ENCODE data around the gene INVS.
"Not testable (repeated sequence)": the region's sequence is repeated elsewhere in the genome, so short reads cannot be mapped to it uniquely, and the experiment has no call there.

The INVS gene, protein sequence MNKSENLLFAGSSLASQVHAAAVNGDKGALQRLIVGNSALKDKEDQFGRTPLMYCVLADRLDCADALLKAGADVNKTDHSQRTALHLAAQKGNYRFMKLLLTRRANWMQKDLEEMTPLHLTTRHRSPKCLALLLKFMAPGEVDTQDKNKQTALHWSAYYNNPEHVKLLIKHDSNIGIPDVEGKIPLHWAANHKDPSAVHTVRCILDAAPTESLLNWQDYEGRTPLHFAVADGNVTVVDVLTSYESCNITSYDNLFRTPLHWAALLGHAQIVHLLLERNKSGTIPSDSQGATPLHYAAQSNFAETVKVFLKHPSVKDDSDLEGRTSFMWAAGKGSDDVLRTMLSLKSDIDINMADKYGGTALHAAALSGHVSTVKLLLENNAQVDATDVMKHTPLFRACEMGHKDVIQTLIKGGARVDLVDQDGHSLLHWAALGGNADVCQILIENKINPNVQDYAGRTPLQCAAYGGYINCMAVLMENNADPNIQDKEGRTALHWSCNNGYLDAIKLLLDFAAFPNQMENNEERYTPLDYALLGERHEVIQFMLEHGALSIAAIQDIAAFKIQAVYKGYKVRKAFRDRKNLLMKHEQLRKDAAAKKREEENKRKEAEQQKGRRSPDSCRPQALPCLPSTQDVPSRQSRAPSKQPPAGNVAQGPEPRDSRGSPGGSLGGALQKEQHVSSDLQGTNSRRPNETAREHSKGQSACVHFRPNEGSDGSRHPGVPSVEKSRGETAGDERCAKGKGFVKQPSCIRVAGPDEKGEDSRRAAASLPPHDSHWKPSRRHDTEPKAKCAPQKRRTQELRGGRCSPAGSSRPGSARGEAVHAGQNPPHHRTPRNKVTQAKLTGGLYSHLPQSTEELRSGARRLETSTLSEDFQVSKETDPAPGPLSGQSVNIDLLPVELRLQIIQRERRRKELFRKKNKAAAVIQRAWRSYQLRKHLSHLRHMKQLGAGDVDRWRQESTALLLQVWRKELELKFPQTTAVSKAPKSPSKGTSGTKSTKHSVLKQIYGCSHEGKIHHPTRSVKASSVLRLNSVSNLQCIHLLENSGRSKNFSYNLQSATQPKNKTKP

DNA sequence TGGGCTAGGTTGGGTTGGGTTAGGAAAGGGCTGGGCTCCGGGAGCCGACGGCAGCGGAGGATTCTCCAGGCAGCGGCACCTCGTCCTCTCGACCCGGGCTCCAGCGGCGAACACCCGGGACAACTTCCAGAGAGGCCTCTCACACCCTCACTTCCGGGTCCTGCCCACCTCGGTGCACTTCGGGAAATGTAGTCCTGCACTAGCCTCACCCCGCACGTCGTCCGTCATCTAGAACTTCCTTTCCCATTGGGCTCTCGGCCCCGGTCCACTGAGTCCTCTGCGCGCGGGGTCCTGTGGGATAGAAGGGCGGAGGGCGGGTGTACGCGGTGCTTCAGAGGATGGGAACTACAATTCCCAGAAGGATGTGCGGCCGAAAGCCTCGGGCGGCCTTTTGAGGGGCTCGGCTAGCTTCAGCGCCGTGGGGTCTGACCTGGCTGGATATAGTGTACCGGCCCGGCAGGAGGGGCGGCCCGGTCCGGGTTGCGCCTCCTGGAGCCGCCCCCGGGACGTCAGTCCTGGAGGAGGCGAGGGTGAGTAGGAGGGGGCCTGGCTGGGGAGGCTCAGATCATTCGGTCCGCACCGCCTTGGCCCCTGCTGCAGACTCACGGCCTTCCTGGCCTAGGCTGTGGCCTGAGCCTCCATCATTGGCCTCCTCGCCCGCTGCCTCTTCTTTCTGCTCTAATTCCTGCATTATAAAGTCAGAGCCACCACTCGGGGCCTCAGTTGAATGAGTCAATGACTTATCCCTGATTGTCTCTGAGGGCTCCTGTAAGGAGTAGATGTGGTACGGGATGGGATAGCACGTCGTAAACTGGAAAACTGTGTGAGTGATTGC lies at the start of gene INVS, which contains the start of gene ERP44:
Gene INVS (plus strand): TSS at position 357 of the 835 bp plus-strand sequence. CDS start 5,279 bp downstream, outside the sequence.
Gene ERP44 (minus strand): TSS at position 114 of the 835 bp plus-strand sequence. CDS start 160 bp downstream, outside the sequence.
- DNase-seq: peak; percentile 89 to 95

DNA sequence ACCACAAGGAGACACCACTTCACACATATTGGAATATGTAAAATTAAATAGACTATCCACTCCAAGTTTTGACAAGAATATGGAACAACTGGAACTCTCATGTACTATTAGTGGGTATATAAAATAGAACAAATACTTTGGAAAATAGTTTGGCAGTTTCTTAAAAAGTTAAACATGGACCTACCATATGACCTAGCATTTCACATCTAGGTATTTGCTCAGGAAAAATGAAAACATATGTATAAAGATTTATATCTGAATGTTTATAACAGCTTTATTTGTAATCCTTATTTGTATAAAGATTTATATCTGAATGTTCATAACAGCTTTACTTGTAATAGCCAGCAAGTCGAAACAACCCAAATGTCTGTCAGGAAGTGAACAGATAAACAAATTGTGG lies 49.5 kb upstream of the INVS start:
- no peak for DNase-seq

DNA sequence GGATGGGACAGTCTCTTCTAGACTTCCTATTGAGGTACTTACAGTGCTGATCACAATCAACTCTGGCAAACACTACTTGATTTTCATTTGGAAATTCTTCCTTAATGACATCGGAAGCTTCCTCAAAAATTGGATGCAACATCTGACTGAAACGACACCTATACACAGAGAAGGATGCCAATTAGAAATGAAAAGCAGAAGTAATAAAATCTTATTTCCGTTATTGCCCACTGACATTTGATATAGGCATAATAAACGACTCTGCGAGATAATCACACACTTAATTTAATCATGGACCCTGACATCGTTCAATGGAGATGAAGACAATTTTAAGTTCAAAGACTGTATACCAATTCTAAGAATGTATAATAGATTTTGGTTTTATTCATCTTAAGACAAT lies 46.7 kb upstream of the INVS start:
- no peak for DNase-seq

DNA sequence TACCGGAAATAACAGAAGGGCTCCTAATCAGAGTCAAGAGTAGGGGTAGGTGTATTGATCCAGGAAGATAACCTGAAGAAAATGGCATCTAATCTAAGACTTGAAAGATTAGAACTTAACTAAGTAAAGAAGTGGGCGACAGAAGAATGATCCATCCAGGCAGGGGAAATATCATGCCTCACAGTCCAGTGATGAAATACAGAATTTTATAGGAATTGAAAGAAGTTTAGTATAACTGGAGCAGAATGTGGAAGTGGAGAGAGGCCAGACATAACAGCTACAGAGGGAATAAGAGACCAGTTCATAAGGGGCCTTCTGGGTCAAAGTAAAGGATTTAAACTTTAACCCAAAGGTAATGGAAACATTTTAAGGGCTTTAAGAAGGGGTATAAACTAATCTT lies 42.5 kb upstream of the INVS start:
- no peak for DNase-seq

DNA sequence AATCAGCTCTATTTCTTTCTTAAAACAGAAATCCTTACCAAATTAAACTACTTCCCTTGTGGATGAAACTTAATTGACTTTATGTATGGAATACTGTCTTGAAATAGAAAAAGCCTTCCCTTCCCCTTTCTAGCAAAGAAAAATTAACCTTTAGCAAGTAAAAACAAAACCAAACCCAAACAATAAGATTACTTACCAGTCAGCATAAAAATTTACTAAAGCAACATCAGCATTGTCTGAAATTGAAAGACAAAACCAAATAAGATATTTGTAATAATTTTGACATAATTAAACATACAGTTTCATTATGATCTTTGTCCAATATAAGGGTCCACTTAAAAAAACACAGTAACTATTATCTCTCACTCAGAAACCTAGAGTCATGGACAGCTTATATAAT lies 41.4 kb upstream of the INVS start:
- DNase-seq: no peak

DNA sequence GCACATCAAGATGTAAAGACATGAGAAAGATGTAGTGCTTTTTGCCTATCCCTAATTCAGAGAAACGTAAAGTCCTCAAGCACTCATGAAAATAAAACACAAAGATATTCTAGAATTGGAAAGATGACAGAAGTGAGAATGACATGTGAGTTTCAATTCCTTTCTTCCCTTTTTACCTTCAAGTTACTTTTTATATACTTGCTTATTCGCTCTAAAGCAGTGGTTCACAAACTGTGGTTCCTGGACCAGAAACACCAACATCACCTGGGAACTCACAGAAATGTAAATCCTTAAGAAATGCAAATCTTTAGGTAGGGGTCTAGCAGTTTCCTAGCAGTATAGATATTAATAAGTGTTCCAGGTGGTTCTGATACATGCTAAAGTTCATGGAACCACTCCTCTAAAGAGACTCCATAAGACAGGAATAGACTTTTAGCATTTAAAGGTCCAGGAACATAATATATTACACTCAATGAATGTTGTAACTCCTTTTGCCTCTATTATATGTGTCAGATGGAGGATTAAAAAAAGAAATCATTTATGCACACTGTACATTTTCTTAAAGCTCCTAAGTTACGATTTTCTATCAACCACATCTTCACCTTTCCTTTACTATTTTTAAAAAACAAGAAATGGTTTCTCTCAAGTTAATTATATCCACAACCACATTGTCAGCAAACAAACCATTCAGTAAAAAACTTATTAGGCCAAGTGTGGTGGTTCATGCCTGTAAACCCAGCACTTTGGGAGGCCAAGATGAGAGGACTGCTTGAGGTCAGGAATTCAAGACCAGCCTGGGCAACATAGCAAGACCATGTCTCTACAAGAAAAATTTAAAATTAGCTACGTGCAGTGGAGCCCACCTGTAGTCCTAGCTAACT lies 40.1 kb upstream of the INVS start:
- no peak for DNase-seq

DNA sequence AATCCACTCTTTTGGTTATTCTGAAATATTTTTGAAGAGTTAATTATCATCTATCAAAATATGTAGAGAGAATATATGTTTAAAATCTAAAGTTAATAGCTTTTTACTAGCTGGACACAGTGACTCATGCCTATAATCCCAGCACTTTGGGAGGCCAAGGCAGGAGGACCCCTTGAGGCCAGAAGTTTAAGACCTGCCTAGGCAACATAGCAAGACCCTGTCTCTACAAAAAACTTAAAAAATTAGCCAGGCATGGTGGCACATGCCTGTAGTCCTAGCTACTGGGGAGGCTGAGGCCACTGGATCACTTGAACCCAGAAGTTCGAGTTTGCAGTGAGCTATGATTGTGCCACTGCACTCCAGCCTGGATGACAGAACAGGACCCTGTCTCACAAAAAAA lies 36.4 kb upstream of the INVS start:
- not testable (repeated sequence) for DNase-seq

DNA sequence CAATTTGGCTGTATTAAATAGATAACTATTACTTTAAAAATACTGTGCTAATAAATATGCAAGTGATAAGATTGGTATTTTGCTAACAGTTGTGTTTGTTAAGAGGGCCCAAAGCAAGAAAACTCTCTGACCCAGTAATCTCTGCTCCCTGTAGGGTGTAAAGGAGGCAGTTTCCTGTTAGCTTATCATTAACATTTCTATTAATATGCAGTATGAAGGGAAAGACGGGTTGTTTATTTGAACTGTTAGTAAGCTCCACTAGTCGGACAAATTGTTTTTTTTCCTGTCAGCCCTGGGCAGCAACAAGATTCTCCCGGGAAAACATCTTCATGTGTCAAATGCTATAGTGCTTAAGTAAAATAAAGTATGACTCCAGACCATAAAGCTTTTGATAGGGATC lies 35.9 kb upstream of the INVS start:
- DNase-seq: no peak

DNA sequence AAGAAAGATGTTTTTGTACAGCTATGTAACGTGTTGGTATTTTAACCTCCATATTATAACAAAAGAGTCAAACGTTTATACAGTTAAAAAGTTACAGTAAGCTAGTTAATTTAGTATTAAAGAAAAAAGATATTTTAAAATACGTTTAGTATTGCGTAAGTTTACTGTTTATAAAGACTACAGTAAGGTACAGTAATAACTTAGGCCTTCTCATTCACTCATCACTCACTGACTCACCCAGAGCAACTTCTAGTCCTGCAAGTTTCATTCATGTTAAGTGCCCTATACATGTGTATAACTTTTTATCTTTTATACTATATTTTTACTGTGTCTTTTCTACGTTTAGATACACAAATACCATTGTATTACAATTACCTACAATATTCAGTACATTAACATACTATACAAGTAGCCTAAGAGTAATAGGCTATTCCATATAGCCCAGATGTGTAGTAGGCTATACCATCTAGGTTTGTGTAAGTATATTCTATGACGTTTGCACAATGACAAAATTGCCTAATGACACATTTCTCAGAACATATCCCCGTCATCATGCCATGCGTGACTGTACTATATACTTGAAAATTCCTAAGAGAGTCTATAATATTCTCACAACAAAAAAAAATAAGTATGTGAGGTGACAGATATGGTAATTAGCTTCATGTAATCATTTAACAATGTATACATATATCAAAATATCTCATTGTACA lies 34.0 kb upstream of the INVS start:
- DNase-seq: no peak

DNA sequence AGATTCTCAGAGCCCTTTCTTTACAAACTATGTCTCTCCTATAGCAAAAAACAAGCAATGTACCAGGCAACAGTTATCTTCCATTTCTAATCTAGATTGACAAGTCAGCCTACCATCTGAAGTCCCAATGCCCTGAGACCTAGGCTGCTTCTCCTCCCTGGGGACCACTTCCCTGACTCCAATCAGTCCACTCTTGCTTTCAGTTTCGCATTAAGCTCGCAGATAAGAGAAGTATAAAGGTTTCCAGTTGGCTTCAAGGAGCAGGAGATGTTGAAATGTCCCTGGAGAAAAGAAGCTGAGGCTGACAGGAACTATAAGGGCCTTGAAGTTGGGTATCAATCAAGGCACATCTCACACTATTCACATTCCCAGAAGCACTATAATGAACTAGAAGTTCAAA lies 32.5 kb upstream of the INVS start:
- no peak for DNase-seq

DNA sequence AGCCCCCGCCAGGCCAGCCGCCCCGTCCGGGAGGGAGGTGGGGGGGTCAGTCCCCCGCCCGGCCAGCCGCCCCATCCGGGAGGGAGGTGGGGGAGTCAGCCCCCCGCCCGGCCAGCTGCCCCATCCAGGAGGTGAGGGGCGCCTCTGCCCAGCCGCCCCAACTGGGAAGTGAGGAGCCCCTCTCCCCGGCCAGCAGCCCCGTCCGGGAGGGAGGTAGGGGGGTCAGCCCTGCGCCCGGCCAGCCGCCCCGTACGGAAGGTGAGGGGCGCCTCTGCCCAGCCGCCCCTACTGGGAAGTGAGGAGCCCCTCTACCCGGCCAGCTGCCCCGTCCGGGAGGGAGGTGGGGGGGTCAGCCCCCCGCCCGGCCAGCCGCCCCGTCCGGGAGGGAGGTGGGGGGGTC lies 31.1 kb upstream of the INVS start:
- not testable (repeated sequence) for DNase-seq

DNA sequence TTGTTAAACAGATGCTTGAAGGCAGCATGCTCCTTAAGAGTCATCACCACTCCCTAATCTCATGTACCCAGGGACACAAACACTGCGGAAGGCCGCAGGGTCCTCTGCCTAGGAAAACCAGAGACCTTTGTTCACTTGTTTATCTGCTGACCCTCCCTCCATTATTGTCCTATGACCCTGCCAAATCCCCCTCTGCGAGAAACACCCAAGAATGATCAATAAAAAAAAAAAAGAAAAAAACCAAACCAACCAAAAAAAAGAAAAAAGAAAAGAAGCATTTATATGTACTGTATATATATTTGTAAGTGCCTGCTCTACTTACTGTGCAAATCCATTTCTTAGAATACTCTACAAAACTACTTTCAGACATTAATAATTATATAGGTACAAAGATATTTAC lies 30.0 kb upstream of the INVS start:
- DNase-seq: not testable (repeated sequence)

DNA sequence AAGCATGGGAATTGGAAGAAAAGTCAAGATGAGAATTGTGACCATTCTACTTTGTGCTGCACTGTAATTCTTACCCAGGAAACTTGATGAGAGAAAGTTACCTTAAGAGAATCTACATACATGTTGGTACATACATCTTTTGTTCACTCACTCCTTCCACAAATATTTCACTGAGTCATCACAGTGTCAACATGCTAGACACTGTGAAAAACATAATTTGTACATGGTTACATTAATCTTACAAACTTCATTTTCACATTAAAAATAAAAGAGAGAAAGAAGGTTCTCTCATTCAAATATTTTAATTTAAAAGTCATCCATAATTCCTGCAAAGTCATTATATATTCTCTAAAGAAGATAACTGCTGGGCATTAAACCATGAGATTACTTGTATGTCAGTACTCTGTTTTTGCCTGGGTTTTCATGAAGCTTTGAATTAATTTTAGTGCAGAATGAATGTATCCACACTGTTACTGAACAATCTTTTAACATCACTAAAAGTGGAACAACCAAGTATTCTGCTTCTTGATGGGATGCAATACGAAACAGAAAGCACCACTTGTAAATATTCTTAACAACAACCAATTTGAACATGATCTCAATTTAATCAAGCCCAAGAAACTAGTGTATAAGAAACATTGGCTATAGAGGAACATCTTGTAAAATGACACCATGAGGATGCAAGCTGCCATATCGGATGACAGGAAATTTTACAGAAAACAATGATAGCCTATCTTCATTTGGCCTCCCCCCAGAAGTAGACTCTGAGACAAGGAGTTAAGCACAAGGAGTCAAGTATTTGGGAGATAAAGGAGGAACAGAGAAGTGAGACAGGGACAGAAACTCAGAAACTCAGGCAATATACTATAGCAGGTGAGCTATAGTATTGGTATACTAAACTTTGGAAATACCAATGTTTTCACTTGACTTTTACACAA lies 28.7 kb upstream of the INVS start:
- DNase-seq: no peak

DNA sequence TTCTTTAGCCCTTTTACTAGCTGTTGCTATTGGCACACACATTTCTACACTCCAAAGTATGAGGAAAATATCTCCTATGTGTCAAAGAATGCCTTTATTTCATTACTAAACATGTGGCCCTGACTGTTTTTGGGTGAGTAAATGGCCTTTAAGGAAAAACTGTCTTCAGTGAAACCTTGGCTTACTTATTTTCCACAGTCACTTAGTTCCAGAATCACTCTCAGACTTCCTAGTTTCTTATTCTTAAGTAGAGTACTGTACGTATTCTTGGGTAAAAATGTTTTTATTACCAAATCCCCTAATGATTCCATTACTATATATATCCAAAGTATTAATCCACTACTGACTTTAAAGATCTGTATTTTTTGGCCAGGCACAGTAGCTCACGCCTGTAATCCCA lies 27.8 kb upstream of the INVS start:
- no peak for DNase-seq

DNA sequence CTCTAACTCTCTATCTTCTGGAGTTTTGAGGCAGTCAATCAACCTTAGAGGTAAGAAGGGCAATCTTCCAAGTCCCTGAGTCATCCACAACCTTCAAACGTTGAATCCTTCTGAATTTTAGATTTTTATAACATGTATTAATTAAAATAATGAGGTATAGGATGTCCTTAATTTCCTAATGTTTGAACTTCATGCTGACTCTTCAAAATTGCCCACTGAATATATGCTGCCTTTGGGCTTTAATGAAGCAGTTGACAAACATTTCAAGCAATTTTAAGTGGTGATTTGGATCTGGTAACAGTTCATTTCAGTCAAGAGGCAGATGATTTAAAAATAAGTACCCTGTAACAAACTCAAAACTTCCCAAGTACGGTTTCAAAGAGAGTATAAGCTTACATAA lies 26.2 kb upstream of the INVS start:
- no peak for DNase-seq

DNA sequence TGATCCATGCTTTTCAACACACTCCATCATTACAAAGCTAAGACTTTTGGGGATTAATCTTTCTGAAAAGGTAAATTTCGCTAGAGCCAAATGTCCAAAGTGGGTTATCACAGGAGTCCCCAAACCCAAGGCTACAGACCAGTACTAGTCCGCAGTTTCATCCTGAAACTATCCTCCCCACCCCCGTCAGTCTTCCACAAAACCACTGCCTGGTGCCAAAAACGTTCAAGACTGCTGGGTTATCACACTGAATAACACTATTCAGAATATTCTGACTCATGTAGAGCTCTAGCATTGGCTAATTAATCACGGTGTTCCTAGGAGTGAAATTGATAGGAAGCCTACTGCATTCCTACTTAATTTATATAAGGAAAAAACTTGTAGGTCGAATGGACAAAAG lies 24.9 kb upstream of the INVS start:
- DNase-seq: no peak

DNA sequence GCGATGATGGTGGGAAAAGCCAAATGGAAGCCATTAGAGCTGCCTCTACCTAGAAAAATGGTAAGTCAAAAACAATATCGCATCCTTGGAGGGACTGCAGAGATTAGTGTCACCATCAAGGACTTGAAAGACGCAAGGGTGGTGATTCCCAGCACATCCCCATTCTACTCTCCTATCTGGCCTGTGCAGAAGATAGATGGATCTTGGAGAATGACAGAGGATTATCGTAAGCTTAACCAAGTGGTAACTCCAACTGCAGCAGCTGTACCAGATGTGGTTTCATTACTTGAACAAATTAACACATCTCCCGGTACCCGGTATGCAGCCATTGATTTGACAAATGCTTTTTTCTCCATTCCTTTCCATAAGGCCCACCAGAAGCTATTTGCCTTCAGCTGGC lies 24.1 kb upstream of the INVS start:
- DNase-seq: no peak

DNA sequence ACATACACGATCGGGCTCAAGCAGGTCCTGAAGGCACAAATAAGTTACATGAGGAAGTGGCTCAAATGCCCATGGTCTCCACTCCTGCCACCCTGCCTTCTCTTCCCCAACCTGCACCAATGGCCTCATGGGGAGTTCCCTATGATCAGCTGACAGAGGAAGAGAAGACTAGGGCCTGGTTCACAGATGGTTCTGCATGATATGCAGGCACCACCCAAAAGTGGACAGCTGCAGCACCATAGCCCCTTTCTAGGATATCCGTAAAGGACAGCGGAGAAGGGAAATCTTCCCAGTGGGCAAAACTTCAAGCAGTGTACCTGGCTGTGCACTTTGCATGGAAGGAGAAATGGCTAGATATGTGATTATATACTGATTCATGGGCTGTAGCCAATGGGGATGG lies 22.8 kb upstream of the INVS start:
- not testable (repeated sequence) for DNase-seq

DNA sequence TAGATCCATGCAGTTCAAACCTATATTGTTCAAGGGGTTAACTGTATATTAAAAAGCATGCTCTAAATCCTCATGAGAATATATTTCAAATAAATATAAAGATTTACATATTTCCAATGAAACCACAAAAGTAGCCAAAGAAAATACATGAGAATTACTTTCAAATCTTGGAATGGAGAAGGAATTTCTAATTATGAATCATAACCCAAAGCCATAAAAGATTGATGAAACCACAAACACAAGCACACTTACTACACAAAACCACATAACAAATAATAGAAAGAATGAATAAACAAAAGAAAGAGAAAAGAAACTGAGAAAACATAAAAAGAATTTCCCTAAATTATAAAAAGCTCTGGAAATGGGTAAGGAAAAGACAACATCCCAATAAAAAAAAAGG lies 16.3 kb upstream of the INVS start:
- DNase-seq: no peak
